ENCODE data around the gene LRRC75B. TPM values are rescaled to one million over a fixed set of nuclear protein-coding genes. Genes with fewer than 3 reads are reported as not detected.

LRRC75B gene
- total and polyA plus RNA-seq, 2 of the 13 experiments (the other 11 are each of a cell fraction or from before 2014, with no cell fraction given): 11.8 to 34.8 TPM

- TF ChIP-seq, protein P1, sequence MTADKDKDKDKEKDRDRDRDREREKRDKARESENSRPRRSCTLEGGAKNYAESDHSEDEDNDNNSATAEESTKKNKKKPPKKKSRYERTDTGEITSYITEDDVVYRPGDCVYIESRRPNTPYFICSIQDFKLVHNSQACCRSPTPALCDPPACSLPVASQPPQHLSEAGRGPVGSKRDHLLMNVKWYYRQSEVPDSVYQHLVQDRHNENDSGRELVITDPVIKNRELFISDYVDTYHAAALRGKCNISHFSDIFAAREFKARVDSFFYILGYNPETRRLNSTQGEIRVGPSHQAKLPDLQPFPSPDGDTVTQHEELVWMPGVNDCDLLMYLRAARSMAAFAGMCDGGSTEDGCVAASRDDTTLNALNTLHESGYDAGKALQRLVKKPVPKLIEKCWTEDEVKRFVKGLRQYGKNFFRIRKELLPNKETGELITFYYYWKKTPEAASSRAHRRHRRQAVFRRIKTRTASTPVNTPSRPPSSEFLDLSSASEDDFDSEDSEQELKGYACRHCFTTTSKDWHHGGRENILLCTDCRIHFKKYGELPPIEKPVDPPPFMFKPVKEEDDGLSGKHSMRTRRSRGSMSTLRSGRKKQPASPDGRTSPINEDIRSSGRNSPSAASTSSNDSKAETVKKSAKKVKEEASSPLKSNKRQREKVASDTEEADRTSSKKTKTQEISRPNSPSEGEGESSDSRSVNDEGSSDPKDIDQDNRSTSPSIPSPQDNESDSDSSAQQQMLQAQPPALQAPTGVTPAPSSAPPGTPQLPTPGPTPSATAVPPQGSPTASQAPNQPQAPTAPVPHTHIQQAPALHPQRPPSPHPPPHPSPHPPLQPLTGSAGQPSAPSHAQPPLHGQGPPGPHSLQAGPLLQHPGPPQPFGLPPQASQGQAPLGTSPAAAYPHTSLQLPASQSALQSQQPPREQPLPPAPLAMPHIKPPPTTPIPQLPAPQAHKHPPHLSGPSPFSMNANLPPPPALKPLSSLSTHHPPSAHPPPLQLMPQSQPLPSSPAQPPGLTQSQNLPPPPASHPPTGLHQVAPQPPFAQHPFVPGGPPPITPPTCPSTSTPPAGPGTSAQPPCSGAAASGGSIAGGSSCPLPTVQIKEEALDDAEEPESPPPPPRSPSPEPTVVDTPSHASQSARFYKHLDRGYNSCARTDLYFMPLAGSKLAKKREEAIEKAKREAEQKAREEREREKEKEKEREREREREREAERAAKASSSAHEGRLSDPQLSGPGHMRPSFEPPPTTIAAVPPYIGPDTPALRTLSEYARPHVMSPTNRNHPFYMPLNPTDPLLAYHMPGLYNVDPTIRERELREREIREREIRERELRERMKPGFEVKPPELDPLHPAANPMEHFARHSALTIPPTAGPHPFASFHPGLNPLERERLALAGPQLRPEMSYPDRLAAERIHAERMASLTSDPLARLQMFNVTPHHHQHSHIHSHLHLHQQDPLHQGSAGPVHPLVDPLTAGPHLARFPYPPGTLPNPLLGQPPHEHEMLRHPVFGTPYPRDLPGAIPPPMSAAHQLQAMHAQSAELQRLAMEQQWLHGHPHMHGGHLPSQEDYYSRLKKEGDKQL (CRISPR knock-in tag; IDR thresholded peaks at IDR 0.05; ENCODE audit: low read depth): 0 out of 2 replicates have a peak, but pooled peaks have one; percentile 8
- no peak for TF ChIP-seq THRA (CRISPR knock-in tag; IDR thresholded peaks at IDR 0.05; ENCODE audit: borderline replicate concordance)
These were observed 13.6 kb downstream of the LRRC75B start (continued) for GRCh38 chr22:24579258-24579601.

- WGBS (ENCODE audit: low lambda C conversion rate): 8% methylated on average over 8 of the region's 8 CpGs
- BruUV-seq (replicated peaks): TSS peak; percentile 93
- peak overlapping the region; percentile 97 for H3K27ac ChIP-seq (ENCODE audit: extremely low read length, insufficient read depth, low read length)
- H3K9me3 ChIP-seq (ENCODE audit: low read length): no peaks in the 10 kb centered on the region
- ATAC-seq (peak; percentile 74), DNase-seq (ENCODE audit: low spot score) (peak; percentile 98), FAIRE-seq (peak; percentile 98)
- peaks cover 4 to 14% of the 10 kb centered on the region in 2 experiments for H3K36me3 ChIP-seq (replicated peaks in 1 of 2; ENCODE audit: control insufficient read depth in 1 of 2, insufficient read depth in 2 of 2, low read length in 2 of 2)
- no peaks in the 10 kb centered on the region for H3K27me3 ChIP-seq (ENCODE audit: control insufficient read depth in 1 of 2, insufficient read depth in 2 of 2, low read length in 2 of 2)
- ChIA-PET POLR2A (interaction anchor here (0.7 to 6.5 kb wide), 11 partner anchors 9 to 72 kb away, joined by 3 to 138 read pairs (median 17); partner anchors contain the start of genes GGT1, GUCD1, LRRC75B and SNRPD3), CTCF (ENCODE audit: low intra/inter-chr PET ratio, low total read pairs) (no interaction called here)
- H2AFZ ChIP-seq (ENCODE audit: low read length): no peak overlapping the region
- H3K4me3 ChIP-seq (replicated peaks in 1 of 3; ENCODE audit: insufficient read depth in 1 of 3, low read depth in 2 of 3, low read length in 3 of 3): peak overlapping the region in 2 of 3 experiments; percentile 6 to 37; a peak in 1 of 6 replicates
- intact Hi-C loops (cut with micrococcal nuclease; ENCODE audit: unreplicated experiment) (loop anchor here (2.0 kb wide), 1 partner anchor 14 kb away; no protein-coding TSS in a partner anchor), in situ Hi-C loops (cut with HindIII; ENCODE audit: extremely low pct_ligation_motif_present, low pct_unique_long_range_greater_than_20kb) (no loop called here)
- peaks cover 78% of the 10 kb centered on the region for H3K4me1 ChIP-seq (ENCODE audit: insufficient read depth, low read length)
- no peaks in the 10 kb centered on the region for H4K20me1 ChIP-seq (ENCODE audit: insufficient read depth, low read length)
- peak overlapping the region; percentile 84 for H3K4me2 ChIP-seq (ENCODE audit: low read depth, low read length)
- H3K79me2 ChIP-seq (ENCODE audit: insufficient read depth, low read length): no peaks in the 10 kb centered on the region
- peak overlapping the region; percentile 68 for H3K9ac ChIP-seq (ENCODE audit: insufficient read depth, low read depth, low read length)
- peak; percentile 80; the same call in 1 of the 2 replicates for TF ChIP-seq FOXP1 (IDR thresholded peaks at IDR 0.05)
- peak; percentile 97 for TF ChIP-seq FOXP1 (CRISPR knock-in tag; IDR thresholded peaks at IDR 0.05)
- TF ChIP-seq, protein P2, sequence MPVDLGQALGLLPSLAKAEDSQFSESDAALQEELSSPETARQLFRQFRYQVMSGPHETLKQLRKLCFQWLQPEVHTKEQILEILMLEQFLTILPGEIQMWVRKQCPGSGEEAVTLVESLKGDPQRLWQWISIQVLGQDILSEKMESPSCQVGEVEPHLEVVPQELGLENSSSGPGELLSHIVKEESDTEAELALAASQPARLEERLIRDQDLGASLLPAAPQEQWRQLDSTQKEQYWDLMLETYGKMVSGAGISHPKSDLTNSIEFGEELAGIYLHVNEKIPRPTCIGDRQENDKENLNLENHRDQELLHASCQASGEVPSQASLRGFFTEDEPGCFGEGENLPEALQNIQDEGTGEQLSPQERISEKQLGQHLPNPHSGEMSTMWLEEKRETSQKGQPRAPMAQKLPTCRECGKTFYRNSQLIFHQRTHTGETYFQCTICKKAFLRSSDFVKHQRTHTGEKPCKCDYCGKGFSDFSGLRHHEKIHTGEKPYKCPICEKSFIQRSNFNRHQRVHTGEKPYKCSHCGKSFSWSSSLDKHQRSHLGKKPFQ (CRISPR knock-in tag; IDR thresholded peaks at IDR 0.05; ENCODE audit: insufficient replicate concordance): no peak
- no peak for TF ChIP-seq ZNF121 (CRISPR knock-in tag; IDR thresholded peaks at IDR 0.05)
- TF ChIP-seq PATZ1 (CRISPR knock-in tag; IDR thresholded peaks at IDR 0.05): peak; percentile 62
- no peak for TF ChIP-seq SCMH1 (CRISPR knock-in tag; IDR thresholded peaks at IDR 0.05; ENCODE audit: borderline replicate concordance)
- TF ChIP-seq MXI1 (IDR thresholded peaks at IDR 0.05; ENCODE audit: borderline replicate concordance, low read depth, low read length): peak; percentile 49; the same call in 1 of the 3 replicates
- TF ChIP-seq ARHGAP35 (CRISPR knock-in tag; IDR thresholded peaks at IDR 0.05; ENCODE audit: borderline replicate concordance): no peak
These were observed 14.3 kb downstream of the LRRC75B start for GRCh38 chr22:24578355-24579257.

Data from HepG2 (cell line).